ENCODE measurements around the gene C11orf98. TPM values are rescaled to one million over a fixed set of nuclear protein-coding genes. Genes with fewer than 3 reads are reported as not detected.
A peak's percentile ranks its signal among the peaks of the same experiment; 100 is the strongest.
"Not testable (repeated sequence)": the region's sequence is repeated elsewhere in the genome, so short reads cannot be mapped to it uniquely, and the experiment has no call there.

Gene C11orf98
- total and polyA plus RNA-seq, 9 donors, result 24.2 to 62.3 (median 37.1) TPM

DNA sequence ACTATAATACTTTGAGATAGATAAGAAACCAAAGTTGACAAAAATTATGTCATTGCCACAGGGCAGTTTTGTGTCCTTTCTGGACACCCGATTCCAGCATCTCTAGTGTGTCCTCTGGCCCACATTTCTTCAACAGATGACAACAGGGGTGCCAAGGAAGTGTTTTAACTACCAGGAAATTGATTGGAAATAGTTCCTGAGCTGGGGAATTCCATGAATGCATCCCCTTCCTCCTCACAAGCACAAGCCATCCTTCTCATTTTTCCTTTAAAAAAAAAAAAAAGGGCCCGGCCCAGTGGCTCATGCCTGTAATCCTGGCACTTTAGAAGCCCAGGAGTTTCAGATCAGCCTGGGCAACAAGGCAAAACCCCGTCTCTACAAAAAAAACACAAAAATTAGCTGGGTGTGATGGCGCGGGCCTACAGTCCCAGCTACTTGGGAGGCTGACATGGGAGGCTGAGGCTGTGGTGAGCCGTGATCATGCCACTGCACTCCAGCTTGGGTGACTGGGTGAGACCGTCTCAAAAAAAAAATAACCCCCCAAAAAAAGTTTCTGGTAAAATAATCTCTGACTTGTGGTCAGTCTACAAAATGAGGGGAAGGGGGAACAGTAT is 42.4 kb downstream of the C11orf98 start:
- WGBS, 3 donors, result 76 to 82% (median 76%) methylated on average over 7 of the region's 7 CpGs
- Histone ChIP-seq H3K27me3 (no peaks in the 10 kb centered on the region), H3K27ac (peak overlapping the region; percentile 11 to 69), H3K4me1 (ENCODE audit: insufficient read depth) (peaks cover 1% of the 10 kb centered on the region), H3K9me3 (no peaks in the 10 kb centered on the region), H3K4me3 (peak overlapping the region; percentile 76), H3K36me3 (no peaks in the 10 kb centered on the region)
- DNase-seq, result no peak
- intact Hi-C loops (cut with DNase I), result loop anchor here in 1 of 4 donors (2.0 kb wide), 1 partner anchor 24 kb away; the partner anchor contains the start of gene GANAB
- TF ChIP-seq EP300 (IDR thresholded peaks at IDR 0.05) (no peak), POLR2A (IDR thresholded peaks at IDR 0.05) (no peak)
- TF ChIP-seq, protein P1, sequence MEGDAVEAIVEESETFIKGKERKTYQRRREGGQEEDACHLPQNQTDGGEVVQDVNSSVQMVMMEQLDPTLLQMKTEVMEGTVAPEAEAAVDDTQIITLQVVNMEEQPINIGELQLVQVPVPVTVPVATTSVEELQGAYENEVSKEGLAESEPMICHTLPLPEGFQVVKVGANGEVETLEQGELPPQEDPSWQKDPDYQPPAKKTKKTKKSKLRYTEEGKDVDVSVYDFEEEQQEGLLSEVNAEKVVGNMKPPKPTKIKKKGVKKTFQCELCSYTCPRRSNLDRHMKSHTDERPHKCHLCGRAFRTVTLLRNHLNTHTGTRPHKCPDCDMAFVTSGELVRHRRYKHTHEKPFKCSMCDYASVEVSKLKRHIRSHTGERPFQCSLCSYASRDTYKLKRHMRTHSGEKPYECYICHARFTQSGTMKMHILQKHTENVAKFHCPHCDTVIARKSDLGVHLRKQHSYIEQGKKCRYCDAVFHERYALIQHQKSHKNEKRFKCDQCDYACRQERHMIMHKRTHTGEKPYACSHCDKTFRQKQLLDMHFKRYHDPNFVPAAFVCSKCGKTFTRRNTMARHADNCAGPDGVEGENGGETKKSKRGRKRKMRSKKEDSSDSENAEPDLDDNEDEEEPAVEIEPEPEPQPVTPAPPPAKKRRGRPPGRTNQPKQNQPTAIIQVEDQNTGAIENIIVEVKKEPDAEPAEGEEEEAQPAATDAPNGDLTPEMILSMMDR (IDR thresholded peaks at IDR 0.05), result no peak

DNA sequence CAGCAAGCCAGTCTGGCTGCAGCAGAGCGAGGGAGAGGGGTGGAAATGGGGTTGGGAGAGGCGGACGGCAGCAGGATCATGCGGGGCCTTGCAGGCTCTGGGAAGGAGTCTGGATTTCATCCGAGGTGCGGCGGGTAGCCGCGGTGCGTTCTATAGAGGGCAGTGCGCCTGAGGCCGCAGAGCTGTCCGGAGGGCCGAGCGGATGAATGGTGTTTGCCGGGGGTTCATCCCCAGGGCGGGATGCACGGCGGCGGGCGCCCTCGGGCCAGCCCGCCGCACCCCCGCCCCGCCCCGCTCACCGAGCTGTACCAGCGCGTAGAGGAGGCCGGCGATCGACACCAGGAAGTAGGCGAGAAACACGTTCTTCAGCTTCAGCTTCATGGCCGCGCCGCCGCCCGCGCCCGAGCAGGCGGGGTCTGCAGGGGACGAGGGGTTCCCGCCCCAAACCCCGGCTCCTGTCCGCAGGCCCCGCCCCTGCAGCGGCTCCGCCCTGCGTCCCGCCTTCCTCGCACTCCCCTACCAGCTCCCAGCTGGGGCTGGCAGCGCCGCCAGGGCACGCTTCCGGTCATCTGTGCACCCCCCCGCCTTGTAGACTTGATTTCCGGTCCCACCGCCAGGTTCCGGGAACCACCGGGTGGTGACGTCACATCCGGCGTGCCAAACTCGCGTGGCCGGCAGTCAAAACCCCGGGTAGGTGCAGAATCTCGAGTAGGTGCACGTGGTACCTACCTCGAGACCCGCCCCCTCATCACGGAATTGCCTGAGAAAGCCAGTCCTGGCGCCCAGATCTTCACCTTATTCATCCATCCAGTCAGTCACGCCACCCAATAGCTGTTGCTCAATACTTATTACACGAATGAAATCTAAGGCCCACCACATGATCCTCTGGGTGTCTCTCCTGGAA is 43.2 kb downstream of the C11orf98 start, which contains the start of gene B3GAT3:
Gene B3GAT3 (minus strand): TSS at position 420 of the 904 bp plus-strand sequence. CDS start 39 bp downstream, at position 381.
- peak within 1 kb of the TSS; percentile 11 to 69 for H3K27ac ChIP-seq
- peak; percentile 98 to 99 (median 99) for DNase-seq
- peak within 1 kb of the TSS; percentile 76 for H3K4me3 ChIP-seq
- TF ChIP-seq POLR2A (IDR thresholded peaks at IDR 0.05) (peak; percentile 62), EP300 (IDR thresholded peaks at IDR 0.05) (peak; percentile 98)
- TF ChIP-seq, protein P1 (IDR thresholded peaks at IDR 0.05), result peak in 1 of 3 donors; percentile 56
- WGBS, 3 donors, result 1 to 2% (median 1%) methylated on average over 44 to 77 of the region's 77 CpGs
- intact Hi-C loops (cut with DNase I), result loop anchor here in 1 of 4 donors (2.0 kb wide), 1 partner anchor 25 kb away; the partner anchor contains the start of gene GANAB
- peaks cover 1% of the 10 kb centered on the region for H3K4me1 ChIP-seq (ENCODE audit: insufficient read depth)
- H3K9me3 ChIP-seq, result no peaks in the 10 kb centered on the region
- no peaks in the 10 kb centered on the region for H3K27me3 ChIP-seq
- no peaks in the 10 kb centered on the region for H3K36me3 ChIP-seq

DNA sequence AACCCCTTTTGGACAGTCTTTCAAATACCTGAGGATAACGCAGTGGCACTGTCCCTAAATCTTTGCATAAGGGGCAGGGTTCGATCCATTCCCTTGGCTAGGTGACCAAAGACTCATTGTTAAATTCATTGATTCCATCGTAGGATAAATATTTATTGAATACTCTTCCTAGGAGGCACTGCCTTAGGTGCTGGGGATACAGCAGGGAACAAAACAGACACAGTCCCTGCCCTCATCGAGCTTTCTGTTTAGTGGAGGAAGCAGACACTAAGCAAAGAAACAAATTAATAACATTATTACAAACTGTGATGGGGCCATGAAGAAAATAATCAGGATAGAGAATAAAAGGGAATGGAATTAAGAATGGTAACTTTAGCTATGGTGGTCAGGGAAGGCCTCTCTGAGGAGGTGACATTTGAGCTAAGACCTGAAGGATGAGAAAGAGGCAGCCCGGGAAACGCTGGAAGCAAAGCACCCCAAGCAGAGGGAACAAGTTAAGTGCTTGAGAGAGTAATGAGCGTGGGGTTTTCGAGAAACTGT is 43.9 kb downstream of the C11orf98 start:
- intact Hi-C loops (cut with DNase I), result no loop called here
- Histone ChIP-seq H3K4me1 (ENCODE audit: insufficient read depth) (peaks cover 1% of the 10 kb centered on the region), H3K27me3 (no peaks in the 10 kb centered on the region), H3K27ac (peak overlapping the region in 1 of 2 donors; percentile 69), H3K4me3 (peak overlapping the region; percentile 76), H3K36me3 (no peaks in the 10 kb centered on the region), H3K9me3 (no peaks in the 10 kb centered on the region)
- WGBS, 3 donors, result 21 to 27% (median 24%) methylated on average over 8 of the region's 8 CpGs
- no peak for DNase-seq
- TF ChIP-seq POLR2A (IDR thresholded peaks at IDR 0.05), result no peak
- TF ChIP-seq, protein P1 (IDR thresholded peaks at IDR 0.05), result no peak
- no peak for TF ChIP-seq EP300 (IDR thresholded peaks at IDR 0.05)

DNA sequence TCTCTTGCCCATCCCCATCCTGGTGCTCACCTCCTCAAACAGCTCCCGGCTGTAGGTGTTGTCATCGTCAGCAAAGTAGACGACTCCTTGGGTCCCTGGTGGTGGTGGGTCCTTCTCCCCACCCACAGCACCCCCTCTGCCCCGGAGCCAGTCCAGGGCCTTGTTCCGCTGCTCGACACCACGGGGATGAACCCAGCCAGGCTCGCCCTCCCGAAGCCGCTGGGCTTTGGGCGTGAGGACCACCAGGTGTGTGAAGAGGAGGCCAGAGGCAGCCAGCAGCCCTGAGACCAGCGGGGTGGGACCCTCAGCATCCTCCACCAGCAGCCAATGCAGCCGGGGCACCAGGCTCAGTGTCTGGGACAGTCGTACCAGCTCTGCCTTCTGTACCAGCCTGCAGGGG is 48.1 kb downstream of the C11orf98 start:
- H3K27me3 ChIP-seq; H3K4me3 ChIP-seq; H3K36me3 ChIP-seq; DNase-seq; H3K27ac ChIP-seq; H3K9me3 ChIP-seq; H3K4me1 ChIP-seq (ENCODE audit: insufficient read depth); intact Hi-C loops (cut with DNase I): not testable (repeated sequence)
- 87 to 97% (median 90%) methylated on average over 14 of the region's 14 CpGs for WGBS, 3 donors
